ENCODE data around the gene ABCA13. TPM values are rescaled to one million over a fixed set of nuclear protein-coding genes. Genes with fewer than 3 reads are reported as not detected.

The ABCA13 gene
- total RNA-seq, 6 experiments from 2014 or later = 0.43 to 2.6 (median 0.84) TPM

DNA sequence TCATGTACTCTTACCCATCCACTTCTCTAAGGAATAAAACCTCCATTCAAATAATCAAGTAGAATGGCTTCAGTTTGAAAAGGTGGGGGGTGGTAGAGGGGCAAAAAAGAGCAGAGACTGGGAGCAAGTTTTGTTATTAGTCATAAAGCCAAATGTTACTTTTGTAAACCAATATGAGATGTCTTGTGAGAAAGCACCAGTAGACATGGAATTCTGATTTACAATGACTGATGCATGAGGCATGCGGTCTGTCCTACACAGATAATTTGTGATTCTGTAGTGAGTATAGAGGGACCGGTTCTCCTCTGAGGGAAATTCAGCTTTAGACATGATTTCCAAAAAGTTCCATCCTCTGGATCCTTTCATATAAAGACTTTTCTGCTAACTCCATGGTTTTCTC lies 12.9 kb upstream of the ABCA13 start:
- no peak overlapping the region for H3K27ac ChIP-seq
- ATAC-seq = no peak
- TF ChIP-seq, protein P1, sequence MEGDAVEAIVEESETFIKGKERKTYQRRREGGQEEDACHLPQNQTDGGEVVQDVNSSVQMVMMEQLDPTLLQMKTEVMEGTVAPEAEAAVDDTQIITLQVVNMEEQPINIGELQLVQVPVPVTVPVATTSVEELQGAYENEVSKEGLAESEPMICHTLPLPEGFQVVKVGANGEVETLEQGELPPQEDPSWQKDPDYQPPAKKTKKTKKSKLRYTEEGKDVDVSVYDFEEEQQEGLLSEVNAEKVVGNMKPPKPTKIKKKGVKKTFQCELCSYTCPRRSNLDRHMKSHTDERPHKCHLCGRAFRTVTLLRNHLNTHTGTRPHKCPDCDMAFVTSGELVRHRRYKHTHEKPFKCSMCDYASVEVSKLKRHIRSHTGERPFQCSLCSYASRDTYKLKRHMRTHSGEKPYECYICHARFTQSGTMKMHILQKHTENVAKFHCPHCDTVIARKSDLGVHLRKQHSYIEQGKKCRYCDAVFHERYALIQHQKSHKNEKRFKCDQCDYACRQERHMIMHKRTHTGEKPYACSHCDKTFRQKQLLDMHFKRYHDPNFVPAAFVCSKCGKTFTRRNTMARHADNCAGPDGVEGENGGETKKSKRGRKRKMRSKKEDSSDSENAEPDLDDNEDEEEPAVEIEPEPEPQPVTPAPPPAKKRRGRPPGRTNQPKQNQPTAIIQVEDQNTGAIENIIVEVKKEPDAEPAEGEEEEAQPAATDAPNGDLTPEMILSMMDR (IDR thresholded peaks at IDR 0.05) = no peak
- no peak for TF ChIP-seq POLR2A (IDR thresholded peaks at IDR 0.05)
- intact Hi-C loops (cut with DNase I) = no loop called here
- H3K27me3 ChIP-seq = no peaks in the 10 kb centered on the region
- peaks cover 0 to 7% (median 3%) of the 10 kb centered on the region in 4 donors for H3K4me1 ChIP-seq
- H3K36me3 ChIP-seq = no peaks in the 10 kb centered on the region
- WGBS (ENCODE audit: insufficient coverage, low coverage, low lambda C conversion rate, missing lambda C conversion rate) = 86% methylated on average over 1 of the region's 2 CpGs
- no peak for DNase-seq
- no peaks in the 10 kb centered on the region for H3K9me3 ChIP-seq
- no peak overlapping the region for H3K4me3 ChIP-seq

GRCh38 chr7:48161407-48162125 lies 9.7 kb upstream of the ABCA13 start:
- H3K4me1 ChIP-seq = no peaks in the 10 kb centered on the region
- WGBS (ENCODE audit: insufficient coverage, low coverage, low lambda C conversion rate, missing lambda C conversion rate) = 54% methylated on average over 1 of the region's 1 CpG
- ATAC-seq = no peak
- H3K27ac ChIP-seq = no peak overlapping the region
- TF ChIP-seq, protein P1 (IDR thresholded peaks at IDR 0.05) = no peak
- no peak for TF ChIP-seq POLR2A (IDR thresholded peaks at IDR 0.05)
- no peaks in the 10 kb centered on the region for H3K27me3 ChIP-seq
- no peak for DNase-seq
- intact Hi-C loops (cut with DNase I) = no loop called here
- H3K9me3 ChIP-seq = no peaks in the 10 kb centered on the region
- no peak overlapping the region for H3K4me3 ChIP-seq
- H3K36me3 ChIP-seq = no peaks in the 10 kb centered on the region

DNA sequence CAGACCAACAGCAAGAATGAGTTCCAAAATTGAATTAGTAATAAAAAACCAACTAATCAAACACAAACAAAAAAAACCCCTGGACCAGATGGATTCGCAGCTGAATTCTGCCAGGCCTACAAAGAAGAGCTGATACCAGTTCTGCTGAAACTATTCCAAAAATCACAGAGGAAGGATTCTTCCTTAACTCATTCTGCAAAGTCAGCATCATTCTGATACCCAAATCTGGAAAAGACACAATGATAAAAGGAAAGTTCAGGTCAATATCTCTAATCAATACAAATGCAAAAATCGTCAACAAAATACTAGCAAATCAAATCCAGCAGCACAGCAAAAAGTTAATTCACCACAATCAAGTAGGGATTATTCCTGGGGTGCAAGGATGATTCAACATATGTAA lies 6.1 kb upstream of the ABCA13 start:
- no peaks in the 10 kb centered on the region for H3K27me3 ChIP-seq
- H3K27ac ChIP-seq = no peak overlapping the region
- TF ChIP-seq POLR2A (IDR thresholded peaks at IDR 0.05) = no peak
- TF ChIP-seq, protein P1 (IDR thresholded peaks at IDR 0.05) = no peak
- no peaks in the 10 kb centered on the region for H3K36me3 ChIP-seq
- no peak for ATAC-seq
- 58% methylated on average over 2 of the region's 2 CpGs for WGBS (ENCODE audit: insufficient coverage, low coverage, low lambda C conversion rate, missing lambda C conversion rate)
- no peak overlapping the region for H3K4me3 ChIP-seq
- no peaks in the 10 kb centered on the region for H3K4me1 ChIP-seq
- intact Hi-C loops (cut with DNase I) = no loop called here
- no peak for DNase-seq
- no peaks in the 10 kb centered on the region for H3K9me3 ChIP-seq

DNA sequence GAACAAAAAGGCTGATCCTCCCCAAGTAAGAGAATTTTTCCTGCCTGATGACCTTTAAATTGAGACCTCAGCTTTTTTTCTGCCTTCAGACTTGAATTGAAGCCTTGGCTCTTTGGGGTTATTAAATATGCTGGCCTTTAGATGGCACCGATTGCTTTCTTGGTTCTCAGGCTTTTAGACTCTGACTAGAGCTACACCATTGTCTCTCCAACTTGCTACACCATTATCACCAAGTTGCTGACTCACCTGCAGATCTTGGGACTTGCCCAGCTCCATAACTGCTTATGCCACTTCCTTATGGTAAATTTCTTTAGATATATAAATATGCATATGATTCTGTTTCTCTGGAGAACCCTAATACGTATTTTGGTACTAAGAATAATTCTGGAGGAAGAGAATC lies 3.1 kb upstream of the ABCA13 start:
- TF ChIP-seq, protein P1 (IDR thresholded peaks at IDR 0.05) = no peak
- TF ChIP-seq POLR2A (IDR thresholded peaks at IDR 0.05) = no peak
- 53% methylated on average over 2 of the region's 2 CpGs for whole genome bisulfite sequencing (ENCODE audit: insufficient coverage, low coverage, low lambda C conversion rate, missing lambda C conversion rate)
- Histone ChIP-seq H3K4me3 (no peak overlapping the region), H3K36me3 (no peaks in the 10 kb centered on the region), H3K4me1 (no peaks in the 10 kb centered on the region), H3K9me3 (no peaks in the 10 kb centered on the region), H3K27ac (no peak overlapping the region), H3K27me3 (no peaks in the 10 kb centered on the region)
- ATAC-seq (no peak), DNase-seq (no peak)
- intact Hi-C loops (cut with DNase I) = no loop called here

Measured in right lobe of liver (tissue), 6 donors.